Natural killer cell (primary cell): ENCODE measurements around the gene SRSF12. TPM values are rescaled to one million over a fixed set of nuclear protein-coding genes. Genes with fewer than 3 reads are reported as not detected.

Experiments used
- ATAC-seq, 3 donors: fragments of 150-1000 bp in 2 of 3; fragments of 200-7000 bp in 1 of 3; cut with Tn5 transposase; 1 replicate in 1 of 3; 2 replicates in 2 of 3; pipeline ENCODE4 v1.10.0; 2021; ENCODE audit warnings: mild to moderate bottlenecking in 2 of 3, moderate library complexity in 2 of 3
- DNase-seq, 2 donors: peaks; one replicate each; pipeline versions ENCODE4 v3.0.0 to v3.0.0-alpha.2; 2013 to 2021; ENCODE audit warnings: mixed read lengths in 1 of 2
- H3K27ac ChIP-seq: one replicate; pipeline ENCODE4 v1.5.1; 2013; ENCODE audit warnings: mild to moderate bottlenecking, low read length
- H3K27me3 ChIP-seq: one replicate; pipeline ENCODE4 v1.6.1; 2013; ENCODE audit warnings: low read length; ENCODE audit not compliant: control insufficient read depth, insufficient read depth
- H3K36me3 ChIP-seq: one replicate; pipeline ENCODE4 v1.6.1; 2013; ENCODE audit warnings: low read length; ENCODE audit not compliant: control insufficient read depth, insufficient read depth
- H3K4me1 ChIP-seq: one replicate; pipeline ENCODE4 v1.6.1; 2013; ENCODE audit warnings: low read length; ENCODE audit not compliant: control insufficient read depth, insufficient read depth
- H3K4me3 ChIP-seq: one replicate; pipeline ENCODE4 v1.5.1; 2013; ENCODE audit warnings: low read length
- H3K9me3 ChIP-seq: one replicate; pipeline ENCODE4 v1.6.1; 2013; ENCODE audit warnings: low read length; ENCODE audit not compliant: control insufficient read depth, insufficient read depth
- H3K27ac Mint-ChIP-seq, 2 donors: one replicate each; pipeline ENCODE4 v1.8.0; 2022; ENCODE audit warnings: mild to moderate bottlenecking in 2 of 2, mixed read lengths in 2 of 2, moderate library complexity in 1 of 2
- H3K27me3 Mint-ChIP-seq, 2 donors: one replicate each; pipeline ENCODE4 v1.8.0; 2022; ENCODE audit warnings: low read depth in 2 of 2, mixed read lengths in 2 of 2
- H3K36me3 Mint-ChIP-seq: one replicate; pipeline ENCODE4 v1.8.0; 2022; ENCODE audit warnings: mixed read lengths
- H3K4me1 Mint-ChIP-seq, 2 donors: one replicate each; pipeline ENCODE4 v1.8.0; 2022; ENCODE audit warnings: mixed read lengths in 2 of 2
- H3K4me3 Mint-ChIP-seq: one replicate; pipeline ENCODE4 v1.8.0; 2022; ENCODE audit warnings: mild to moderate bottlenecking, moderate library complexity, mixed read lengths
- H3K9me3 Mint-ChIP-seq, 2 donors: one replicate each; pipeline ENCODE4 v1.8.0; 2022; ENCODE audit warnings: mixed read lengths in 2 of 2
- CTCF ChIP-seq: fragments of 200-600 bp; IDR thresholded peaks from one replicate; pipeline ENCODE4 v1.8.0; 2022; ENCODE audit warnings: antibody characterized with exemption
- WGBS: methylation state at CpG from one replicate; pipeline ENCODE4 v1.1.7; 2013; ENCODE audit warnings: missing lambda C conversion rate; ENCODE audit not compliant: insufficient coverage; 5-methylcytosine and 5-hydroxymethylcytosine counted together
- intact Hi-C: fragments of 100-400 bp; cut with micrococcal nuclease; formaldehyde crosslinking; loops from one replicate; pipeline ENCODE4 v1.14.2; 2022
- total RNA-seq, 4 donors: library from RNA; stranded (reverse); fragments of 120-200 nt in 1 of 4; gene quantifications; one replicate each; pipeline versions ENCODE4 v1.2.3 to v1.2.4, GENCODE V29; 2013 to 2022

The SRSF12 gene
- total RNA-seq, 3 donors from 2014 or later (not counting 1 experiment from before 2014, with no cell fraction given) = 0.07 to 0.45 (median 0.45) TPM

- no peaks in the 10 kb centered on the region for H3K27me3 Mint-ChIP-seq
- ATAC-seq (no peak), DNase-seq (no peak)
- H3K4me1 Mint-ChIP-seq = peaks cover 14 to 15% of the 10 kb centered on the region in 2 donors
- intact Hi-C loops = no loop called here
- Histone ChIP-seq H3K36me3 (no peaks in the 10 kb centered on the region), H3K4me3 (no peak overlapping the region), H3K27me3 (no peaks in the 10 kb centered on the region), H3K9me3 (no peaks in the 10 kb centered on the region), H3K4me1 (peaks cover 5% of the 10 kb centered on the region), H3K27ac (no peak overlapping the region)
- WGBS = 81% methylated on average over 2 of the region's 2 CpGs
- TF ChIP-seq CTCF = no peak
- no peaks in the 10 kb centered on the region for H3K36me3 Mint-ChIP-seq
- H3K4me3 Mint-ChIP-seq = peak overlapping the region; percentile 59
- H3K9me3 Mint-ChIP-seq = no peaks in the 10 kb centered on the region
- H3K27ac Mint-ChIP-seq = peak overlapping the region in 1 of 2 donors; percentile 21
Observed at GRCh38 chr6:89144354-89144906, 26.6 kb upstream of the SRSF12 start.

GRCh38 chr6:89140347-89141156 is 22.7 kb upstream of the SRSF12 start:
- Histone ChIP-seq H3K4me1 (no peaks in the 10 kb centered on the region), H3K36me3 (no peaks in the 10 kb centered on the region), H3K27ac (no peak overlapping the region), H3K4me3 (no peak overlapping the region), H3K9me3 (no peaks in the 10 kb centered on the region), H3K27me3 (no peaks in the 10 kb centered on the region)
- Mint-ChIP-seq H3K4me1 (peaks cover 2 to 3% of the 10 kb centered on the region in 2 donors), H3K27me3 (no peaks in the 10 kb centered on the region), H3K4me3 (no peak overlapping the region), H3K36me3 (no peaks in the 10 kb centered on the region), H3K9me3 (no peaks in the 10 kb centered on the region), H3K27ac (no peak overlapping the region)
- no peak for TF ChIP-seq CTCF
- DNase-seq (no peak), ATAC-seq (no peak)
- WGBS = 93% methylated on average over 5 of the region's 7 CpGs
- intact Hi-C loops = no loop called here

- DNase-seq (no peak), ATAC-seq (no peak)
- H3K27me3 ChIP-seq = no peaks in the 10 kb centered on the region
- Mint-ChIP-seq H3K4me3 (no peak overlapping the region), H3K9me3 (no peaks in the 10 kb centered on the region), H3K27ac (no peak overlapping the region), H3K36me3 (no peaks in the 10 kb centered on the region), H3K4me1 (no peaks in the 10 kb centered on the region), H3K27me3 (no peaks in the 10 kb centered on the region)
- no peak for TF ChIP-seq CTCF
- intact Hi-C loops = no loop called here
- no peak overlapping the region for H3K27ac ChIP-seq
- no peaks in the 10 kb centered on the region for H3K36me3 ChIP-seq
- H3K4me1 ChIP-seq = no peaks in the 10 kb centered on the region
- 95% methylated on average over 4 of the region's 5 CpGs for WGBS
- no peaks in the 10 kb centered on the region for H3K9me3 ChIP-seq
- H3K4me3 ChIP-seq = no peak overlapping the region
Observed at GRCh38 chr6:89139509-89140346, 21.9 kb upstream of the SRSF12 start.
